Subcutaneous preadipocyte (primary cell): ENCODE measurements around the gene KLHL7. TPM values are rescaled to one million over a fixed set of nuclear protein-coding genes. Genes with fewer than 3 reads are reported as not detected.

Source experiments
- total RNA-seq: library from RNA; depleted of rRNA; stranded (reverse); fragments of >200 nt; gene quantifications from 2 replicates; pipeline ENCODE4 v1.2.3, GENCODE V29; 2012

The KLHL7 gene, protein sequence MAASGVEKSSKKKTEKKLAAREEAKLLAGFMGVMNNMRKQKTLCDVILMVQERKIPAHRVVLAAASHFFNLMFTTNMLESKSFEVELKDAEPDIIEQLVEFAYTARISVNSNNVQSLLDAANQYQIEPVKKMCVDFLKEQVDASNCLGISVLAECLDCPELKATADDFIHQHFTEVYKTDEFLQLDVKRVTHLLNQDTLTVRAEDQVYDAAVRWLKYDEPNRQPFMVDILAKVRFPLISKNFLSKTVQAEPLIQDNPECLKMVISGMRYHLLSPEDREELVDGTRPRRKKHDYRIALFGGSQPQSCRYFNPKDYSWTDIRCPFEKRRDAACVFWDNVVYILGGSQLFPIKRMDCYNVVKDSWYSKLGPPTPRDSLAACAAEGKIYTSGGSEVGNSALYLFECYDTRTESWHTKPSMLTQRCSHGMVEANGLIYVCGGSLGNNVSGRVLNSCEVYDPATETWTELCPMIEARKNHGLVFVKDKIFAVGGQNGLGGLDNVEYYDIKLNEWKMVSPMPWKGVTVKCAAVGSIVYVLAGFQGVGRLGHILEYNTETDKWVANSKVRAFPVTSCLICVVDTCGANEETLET
- 23.1 and 29.9 TPM in 2 replicates for total RNA-seq

GRCh38 chr7:23105644-23106056 is at the start of gene KLHL7:
Gene KLHL7 (plus strand): TSS chr7:23105785. CDS start chr7:23106027, 242 bp downstream.

DNA sequence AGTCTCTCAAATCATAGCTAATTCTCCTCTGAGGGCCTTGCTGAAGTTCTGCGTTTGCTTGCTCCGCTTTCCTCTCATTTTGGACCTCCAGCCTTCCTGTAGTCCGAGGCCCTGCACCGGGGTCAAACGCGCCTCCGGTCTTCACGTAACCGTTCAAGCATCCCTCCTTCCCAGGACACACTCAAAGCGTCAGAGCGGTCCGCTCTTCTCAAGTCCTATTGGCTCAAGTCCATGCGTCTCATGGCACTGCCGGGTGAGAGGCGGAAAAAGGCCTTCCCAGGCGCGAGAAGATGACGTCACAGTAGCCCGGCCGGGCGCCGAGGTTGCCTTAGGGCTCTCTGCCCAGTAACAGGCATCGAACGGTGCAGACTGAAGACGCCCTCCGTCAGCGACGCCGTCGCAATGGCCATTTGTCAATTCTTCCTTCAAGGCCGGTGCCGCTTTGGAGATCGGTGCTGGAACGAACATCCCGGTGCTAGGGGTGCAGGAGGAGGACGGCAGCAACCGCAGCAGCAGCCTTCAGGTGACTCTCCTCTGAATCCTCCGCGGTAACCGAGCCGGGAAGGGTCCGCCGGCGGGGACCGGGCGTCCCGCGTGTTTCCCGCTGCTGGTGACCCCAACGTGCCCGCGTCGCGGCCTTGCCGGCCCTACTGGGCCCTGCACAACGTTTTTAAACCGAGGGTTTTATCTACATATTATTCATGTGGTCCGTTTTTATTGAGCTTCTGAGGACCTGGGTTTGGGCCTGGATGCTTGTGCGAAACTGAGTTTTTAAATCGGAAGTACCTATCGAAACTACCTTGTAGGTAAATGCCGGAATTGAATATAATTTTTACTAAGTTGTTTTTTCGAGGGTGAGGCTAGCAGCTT is 76.3 kb downstream of the KLHL7 start, which contains the start of gene NUP42:
TSS of gene NUP42 (plus strand) at position 365 of the 870 bp plus-strand sequence. CDS start at position 403, 38 bp downstream.

Other genes with a start within 250 kb of the KLHL7 start
- gene HYCC1, start 91.7 kb upstream of the KLHL7 start, total RNA-seq, result 99.9 and 158 TPM in 2 replicates
- gene NUP42, start 76.3 kb downstream of the KLHL7 start, total RNA-seq, result 20.6 and 30.3 TPM in 2 replicates
- 102 and 202 TPM in 2 replicates for gene GPNMB, start 141.0 kb downstream of the KLHL7 start, total RNA-seq
- 60.3 and 71.2 TPM in 2 replicates for gene MALSU1, start 193.6 kb downstream of the KLHL7 start, total RNA-seq